K562 (cell line): ENCODE results near the gene RPTOR. TPM values are rescaled to one million over a fixed set of nuclear protein-coding genes. Genes with fewer than 3 reads are reported as not detected.

ENCODE experiments used
- MGA ChIP-seq: fragments of 450-650 bp; IDR thresholded peaks from 2 replicates; pipeline ENCODE4 v1.6.1; 2016; ENCODE audit warnings: mild to moderate bottlenecking, moderate library complexity
- TSHZ1 ChIP-seq: fragments of 250-450 bp; sonication (Bioruptor Pico); IDR thresholded peaks from 2 replicates; pipeline ENCODE4 v1.4.0; 2020; ENCODE audit warnings: mild to moderate bottlenecking, moderate library complexity
- USF2 ChIP-seq: sonication (generic); formaldehyde crosslinking; IDR thresholded peaks from 2 replicates; pipeline ENCODE4 v1.5.0; 2020; ENCODE audit warnings: missing genetic modification reagents
- polyA plus RNA-seq, 8 experiments: library from polyadenylated mRNA; depleted of rRNA in 4 of 8; stranded (reverse) in 5 of 8; unstranded in 3 of 8; fragments of >200 nt; fragmentation: Nextera tagmentation in 2 of 8; fragmentation: Illumina TruSeq in 1 of 8; extraction: Ambion mirVana in 2 of 8; extraction: Trizol in 1 of 8; gene quantifications; 2 replicates each; pipeline versions ENCODE4 v1.2.1 to v1.2.3, GENCODE V29; 2011 to 2014; ENCODE audit warnings: inconsistent platforms in 1 of 8, missing spikeins in 1 of 8
- total RNA-seq, 7 experiments: library from RNA; depleted of rRNA in 6 of 7; stranded (reverse); fragments of >200 nt in 6 of 7; fragmentation: Illumina TruSeq in 2 of 7; extraction: Trizol in 2 of 7; gene quantifications; 2 replicates each; pipeline versions ENCODE4 v1.2.1 to v1.2.3, GENCODE V29; 2011 to 2021; ENCODE audit warnings: low replicate concordance in 1 of 7

RPTOR gene
- total and polyA plus RNA-seq, 9 of the 15 experiments (the other 6 are each of a cell fraction or from before 2014, with no cell fraction given), result 0.24 to 54.1 (median 10.2) TPM

- TF ChIP-seq MGA (peak; percentile 62; the same call in 1 of the 2 replicates), TSHZ1 (CRISPR knock-in tag) (no peak), USF2 (CRISPR knock-in tag) (peak; percentile 69)
Measured at GRCh38 chr17:81003711-81004475, 459.3 kb downstream of the RPTOR start (continued).
